H1 (cell line): ENCODE measurements around the gene GNB5. TPM values are rescaled to one million over a fixed set of nuclear protein-coding genes. Genes with fewer than 3 reads are reported as not detected.

ENCODE experiments used
- CTCF ChIA-PET: fragments of 300-600 bp; sonication (Branson Sonifier 250); formaldehyde crosslinking; loops from one replicate; lab custom pipeline; 2021; ENCODE audit not compliant: partially characterized antibody; lab: Charles Lee
- POLR2A ChIA-PET: fragments of 300-600 bp; sonication (Branson Sonifier 250); formaldehyde crosslinking; loops from one replicate; lab custom pipeline; 2021; ENCODE audit warnings: inconsistent platforms; ENCODE audit not compliant: partially characterized antibody; lab: Charles Lee
- DNase-seq, 2 experiments: peaks; one replicate each; pipeline versions ENCODE4 v3.0.0 to v3.0.0-alpha.2; 2010 to 2022; ENCODE audit warnings: low spot score in 2 of 2, low read depth in 1 of 2, mixed read lengths in 1 of 2
- FAIRE-seq: peaks from 2 replicates; lab custom pipeline; 2011; peaks lifted over from hg19 to GRCh38; lab: Jason Lieb, UNC
- H2AFZ ChIP-seq: 2 replicates; pipeline ENCODE4 v1.8.1; 2012; ENCODE audit warnings: low read length, inconsistent platforms
- H2AK5ac ChIP-seq: 2 replicates; pipeline ENCODE4 v1.6.1; 2013; ENCODE audit warnings: low read depth, low read length
- H2BK120ac ChIP-seq: replicated peaks from 2 replicates; pipeline ENCODE3; 2013; ENCODE audit warnings: low read depth, low read length, inconsistent platforms
- H2BK12ac ChIP-seq: 2 replicates; pipeline ENCODE4 v1.6.1; 2013; ENCODE audit warnings: low read depth, low read length
- H2BK15ac ChIP-seq: 2 replicates; pipeline ENCODE4 v1.6.1; 2013; ENCODE audit warnings: low read length
- H2BK20ac ChIP-seq: 2 replicates; pipeline ENCODE4 v1.6.1; 2013; ENCODE audit warnings: low read length
- H2BK5ac ChIP-seq: 2 replicates; pipeline ENCODE4 v1.6.1; 2013; ENCODE audit warnings: low read depth, low read length
- H3K14ac ChIP-seq: 2 replicates; pipeline ENCODE4 v1.6.1; 2013; ENCODE audit warnings: inconsistent platforms; ENCODE audit not compliant: insufficient read length
- H3K18ac ChIP-seq: 2 replicates; pipeline ENCODE4 v1.6.1; 2013; ENCODE audit warnings: low read length; ENCODE audit errors: extremely low read depth
- H3K23ac ChIP-seq: 2 replicates; pipeline ENCODE4 v1.6.1; 2013; ENCODE audit warnings: inconsistent platforms; ENCODE audit not compliant: insufficient read length
- H3K23me2 ChIP-seq: 2 replicates; pipeline ENCODE4 v1.6.1; 2013; ENCODE audit warnings: low read depth, low read length
- H3K27ac ChIP-seq: 2 replicates; pipeline ENCODE4 v1.6.1; 2011; ENCODE audit warnings: low read depth, low read length, inconsistent platforms
- H3K27me3 ChIP-seq, 4 experiments: replicated peaks in 1 of 4; 1 replicate in 1 of 4; 2 replicates in 3 of 4; pipeline versions ENCODE4 v1.6.1 to v1.8.1; 2011 to 2013; ENCODE audit warnings: low read length in 3 of 4, mild to moderate bottlenecking in 3 of 4, inconsistent platforms in 2 of 4, mixed read lengths in 2 of 4, moderate library complexity in 1 of 4; ENCODE audit not compliant: control insufficient read depth in 3 of 4, insufficient read depth in 3 of 4; ENCODE audit errors: extremely low read depth in 1 of 4
- H3K36me3 ChIP-seq, 4 experiments: 2 replicates each; pipeline versions ENCODE4 v1.6.1 to v1.8.1; 2011 to 2013; ENCODE audit warnings: mild to moderate bottlenecking in 4 of 4, low read length in 3 of 4, moderate library complexity in 2 of 4, control low read depth in 1 of 4, inconsistent platforms in 1 of 4; ENCODE audit not compliant: insufficient read depth in 4 of 4, control insufficient read depth in 2 of 4
- H3K4ac ChIP-seq: replicated peaks from 2 replicates; pipeline ENCODE3; 2013; ENCODE audit warnings: low read length, low read depth, mixed read lengths, inconsistent platforms; ENCODE audit not compliant: insufficient read length
- H3K4me1 ChIP-seq, 4 experiments: replicated peaks in 1 of 4; 1 replicate in 1 of 4; 2 replicates in 3 of 4; pipeline versions ENCODE4 v1.6.1 to v1.8.1; 2011 to 2013; ENCODE audit warnings: low read length in 3 of 4, inconsistent platforms in 2 of 4, mixed read lengths in 1 of 4; ENCODE audit not compliant: insufficient read depth in 4 of 4, control insufficient read depth in 3 of 4
- H3K4me2 ChIP-seq, 2 experiments: 2 replicates each; pipeline versions ENCODE4 v1.6.1 to v1.8.1; 2011 to 2013; ENCODE audit warnings: low read depth in 2 of 2, low read length in 2 of 2, control low read depth in 1 of 2, inconsistent platforms in 1 of 2, mild to moderate bottlenecking in 1 of 2; ENCODE audit not compliant: insufficient read depth in 1 of 2
- H3K4me3 ChIP-seq, 4 experiments: fragments of 200-600, 300-600 bp in 1 of 4; sonication (generic), shearing (Covaris generic), sonication (Bioruptor Twin) in 1 of 4; 2 replicates each; pipeline versions ENCODE4 v1.5.1 to v1.8.1; 2011 to 2016; ENCODE audit warnings: low read length in 4 of 4, low read depth in 3 of 4, control low read depth in 2 of 4, inconsistent platforms in 2 of 4, mild to moderate bottlenecking in 2 of 4, mixed read lengths in 1 of 4, moderate library complexity in 1 of 4; ENCODE audit not compliant: insufficient read depth in 2 of 4; ENCODE audit errors: extremely low read depth in 1 of 4
- H3K56ac ChIP-seq: replicated peaks from 2 replicates; pipeline ENCODE3; 2013; ENCODE audit warnings: low read depth, mild to moderate bottlenecking, mixed read lengths, low read length, inconsistent platforms; ENCODE audit not compliant: insufficient read length
- H3K79me1 ChIP-seq: 2 replicates; pipeline ENCODE4 v1.6.1; 2013; ENCODE audit warnings: low read depth, low read length, control low read depth
- H3K79me2 ChIP-seq, 2 experiments: 2 replicates each; pipeline versions ENCODE4 v1.6.1 to v1.8.1; 2012 to 2013; ENCODE audit warnings: low read length in 2 of 2, mild to moderate bottlenecking in 2 of 2, inconsistent platforms in 1 of 2; ENCODE audit not compliant: insufficient read depth in 2 of 2, control insufficient read depth in 1 of 2
- H3K9ac ChIP-seq, 4 experiments: replicated peaks in 1 of 4; 1 replicate in 1 of 4; 2 replicates in 3 of 4; pipeline versions ENCODE4 v1.6.1 to v1.8.1; 2011 to 2013; ENCODE audit warnings: low read depth in 3 of 4, low read length in 3 of 4, control low read depth in 2 of 4, mild to moderate bottlenecking in 2 of 4, moderate library complexity in 2 of 4, inconsistent platforms in 1 of 4; ENCODE audit errors: extremely low read depth in 1 of 4
- H3K9me3 ChIP-seq, 2 experiments: 2 replicates each; pipeline versions ENCODE4 v1.6.1 to v1.8.1; 2012 to 2013; ENCODE audit warnings: mild to moderate bottlenecking in 2 of 2, moderate library complexity in 2 of 2, control low read depth in 1 of 2, inconsistent platforms in 1 of 2, low read depth in 1 of 2, low read length in 1 of 2, mixed read lengths in 1 of 2; ENCODE audit not compliant: insufficient read depth in 2 of 2
- H4K20me1 ChIP-seq, 2 experiments: replicated peaks in 1 of 2; 2 replicates each; pipeline versions ENCODE3 to v1.8.1; 2011 to 2013; ENCODE audit warnings: inconsistent platforms in 2 of 2, low read length in 2 of 2, mild to moderate bottlenecking in 1 of 2; ENCODE audit not compliant: insufficient read depth in 2 of 2, control insufficient read depth in 1 of 2
- H4K5ac ChIP-seq: 2 replicates; pipeline ENCODE4 v1.6.1; 2013; ENCODE audit warnings: low read length, low read depth, mixed read lengths, inconsistent platforms; ENCODE audit not compliant: insufficient read length
- H4K8ac ChIP-seq: 2 replicates; pipeline ENCODE4 v1.8.0; 2013; ENCODE audit warnings: mild to moderate bottlenecking, moderate library complexity, low read length, inconsistent platforms; ENCODE audit not compliant: insufficient read depth; ENCODE audit errors: extremely low read depth
- H4K91ac ChIP-seq: replicated peaks from 2 replicates; pipeline ENCODE3; 2013; ENCODE audit warnings: low read length, mixed read lengths, inconsistent platforms; ENCODE audit not compliant: insufficient read length
- CTCF ChIP-seq, 3 experiments: IDR thresholded peaks; 1 replicate in 2 of 3; 2 replicates in 1 of 3; pipeline versions ENCODE4 v1.5.1 to v1.6.1; 2011; ENCODE audit warnings: low read length in 3 of 3, mild to moderate bottlenecking in 3 of 3, inconsistent platforms in 2 of 3, low read depth in 1 of 3, moderate library complexity in 1 of 3; ENCODE audit not compliant: insufficient read depth in 1 of 3; ENCODE audit errors: control extremely low read depth in 1 of 3
- TBP ChIP-seq: IDR thresholded peaks from 2 replicates; pipeline ENCODE4 v1.6.1; 2011; ENCODE audit warnings: low read depth, low read length, improper control_type of control experiment
- YY1 ChIP-seq: IDR thresholded peaks from 2 replicates; pipeline ENCODE4 v1.6.1; 2011; ENCODE audit warnings: low read depth, mild to moderate bottlenecking, low read length
- WGBS, 2 experiments: shearing (Covaris generic) in 1 of 2; methylation state at CpG; one replicate each; pipeline versions ENCODE4 v1.1.6 to v1.1.7; 2013 to 2015; ENCODE audit warnings: low lambda C conversion rate in 2 of 2, mixed read lengths in 2 of 2, inconsistent platforms in 1 of 2, low coverage in 1 of 2, missing lambda C conversion rate in 1 of 2; ENCODE audit not compliant: insufficient replicate concordance in 2 of 2, insufficient coverage in 1 of 2, insufficient read length in 1 of 2; ENCODE audit errors: extremely low coverage in 1 of 2, missing lambda C conversion rate in 1 of 2; 5-methylcytosine and 5-hydroxymethylcytosine counted together
- polyA plus RNA-seq, 7 experiments: library from polyadenylated mRNA; depleted of rRNA in 3 of 7; stranded (reverse) in 5 of 7; unstranded in 2 of 7; fragments of >200 nt in 5 of 7; fragments of 200-250 nt in 2 of 7; gene quantifications; 1 replicate in 5 of 7; 2 replicates in 1 of 7; 4 replicates in 1 of 7; pipeline versions ENCODE4 v1.2.1 to v1.2.3, GENCODE V29; 2011 to 2013; ENCODE audit warnings: missing spikeins in 2 of 7, mixed read lengths in 2 of 7
- total RNA-seq: library from RNA; stranded (reverse); fragmentation: NEBNext Ultra II Directional; extraction: Animal tissue kit (Norgen Biotek cat#: 25700); gene quantifications from 2 replicates; pipeline ENCODE4 v1.2.1, GENCODE V29; 2021

GNB5 gene
- total and polyA plus RNA-seq, 2 of the 8 experiments (the other 6 are each of a cell fraction or from before 2014, with no cell fraction given) = 21.7 to 42.5 TPM

DNA sequence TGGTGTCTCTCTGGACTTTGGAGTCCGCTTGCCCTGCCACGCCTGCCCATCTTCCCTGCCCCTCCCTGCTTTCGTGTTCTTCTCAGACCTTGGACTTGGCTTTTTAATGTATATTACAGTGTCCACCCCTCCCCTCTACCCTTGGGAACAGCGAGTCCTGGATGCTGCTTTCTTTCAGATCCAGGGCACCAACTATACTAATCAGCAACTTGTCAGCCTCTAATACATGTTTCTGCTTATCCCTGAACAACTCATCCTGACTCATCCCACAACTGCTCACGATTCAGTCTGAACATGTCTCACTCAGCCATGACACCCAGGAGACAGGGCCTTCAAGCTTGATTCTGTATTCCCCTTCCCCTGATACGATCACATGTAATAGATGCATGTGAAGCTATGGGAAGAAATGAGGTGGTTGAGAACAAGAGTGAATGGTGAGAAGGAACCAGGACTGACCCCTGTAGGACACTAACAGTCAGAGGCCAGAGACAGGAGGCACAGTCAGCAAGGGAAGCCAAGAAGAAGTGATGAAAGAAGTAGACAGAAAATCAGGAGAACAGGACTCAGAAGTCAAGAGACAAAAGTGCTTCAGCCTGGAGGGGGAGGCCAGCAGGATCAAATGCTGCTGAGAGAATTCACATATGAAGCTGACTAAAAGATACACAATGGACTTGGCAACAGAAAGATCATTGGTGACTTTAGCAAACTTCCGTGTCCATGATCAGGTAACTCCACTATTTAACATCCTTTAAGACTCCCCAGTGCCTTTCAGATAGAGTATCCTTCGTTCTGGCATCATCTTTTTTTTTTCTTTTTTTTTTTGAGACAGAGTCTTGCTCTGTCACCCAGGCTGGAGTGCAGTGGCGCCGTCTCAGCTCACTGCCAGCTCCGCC lies 114.1 kb downstream of the GNB5 start:
- Histone ChIP-seq H4K91ac (no peak overlapping the region), H3K4me2 (no peak overlapping the region), H4K20me1 (no peaks in the 10 kb centered on the region), H2BK20ac (no peak overlapping the region), H3K4me3 (no peak overlapping the region), H3K14ac (no peak overlapping the region), H3K79me2 (no peaks in the 10 kb centered on the region)
- TF ChIP-seq CTCF (IDR thresholded peaks at IDR 0.05; ENCODE audit: control extremely low read depth in 1 of 3, insufficient read depth in 1 of 3, low read depth in 1 of 3, low read length in 3 of 3) (peak in 1 of 3 experiments; percentile 9; a peak in 1 of 4 replicates), TBP (no peak), YY1 (no peak)
- TF ChIP-seq, all 59 proteins: peak for 1
- FAIRE-seq (no peak), DNase-seq (no peak)
- ChIA-PET POLR2A (interaction anchor here (2.2 to 2.3 kb wide), 2 partner anchors 10 to 105 kb away, joined by 8 to 12 read pairs; partner anchors contain the start of gene LEO1), CTCF (interaction anchor here (0.8 to 4.9 kb wide), 29 partner anchors 8 to 488 kb away, joined by 3 to 55 read pairs (median 4); partner anchors contain the start of gene BCL2L10)
- H2BK5ac ChIP-seq = no peak overlapping the region
- H3K27me3 ChIP-seq = no peaks in the 10 kb centered on the region
- no peak overlapping the region for H3K4ac ChIP-seq
- no peaks in the 10 kb centered on the region for H3K36me3 ChIP-seq
- H3K23me2 ChIP-seq = no peaks in the 10 kb centered on the region
- H3K79me1 ChIP-seq = no peaks in the 10 kb centered on the region
- WGBS, 2 experiments = 87% methylated on average over 8 of the region's 11 CpGs; no CpG with 5 or more reads in 1 of the 2 experiments
- H3K9ac ChIP-seq = no peak overlapping the region
- no peak overlapping the region for H4K5ac ChIP-seq
- no peak overlapping the region for H2AK5ac ChIP-seq
- H2BK120ac ChIP-seq = no peak overlapping the region
- H2AFZ ChIP-seq = no peak overlapping the region
- no peak overlapping the region; the same call in 1 of the 2 replicates for H2BK15ac ChIP-seq
- H3K18ac ChIP-seq = no peak overlapping the region
- H3K9me3 ChIP-seq = no peaks in the 10 kb centered on the region
- H2BK12ac ChIP-seq = no peak overlapping the region
- peaks cover 0 to under 1% (median 0%) of the 10 kb centered on the region in 4 experiments; a peak in 1 of 7 replicates for H3K4me1 ChIP-seq
- no peak overlapping the region for H3K27ac ChIP-seq
- H3K23ac ChIP-seq = no peak overlapping the region
- H3K56ac ChIP-seq = no peak overlapping the region
- no peak overlapping the region for H4K8ac ChIP-seq
